Kidney epithelial cell (primary cell): ENCODE data around the gene COPZ2. TPM values are rescaled to one million over a fixed set of nuclear protein-coding genes. Genes with fewer than 3 reads are reported as not detected.
A peak's percentile ranks its signal among the peaks of the same experiment; 100 is the strongest.
"Not testable (repeated sequence)": the region's sequence is repeated elsewhere in the genome, so short reads cannot be mapped to it uniquely, and the experiment has no call there.

Experiments
- DNase-seq: peaks from one replicate; pipeline ENCODE4 v3.0.0-alpha.2; 2010; ENCODE audit warnings: low read depth
- H3K27me3 ChIP-seq: 2 replicates; pipeline ENCODE4 v1.6.0; 2011; ENCODE audit warnings: low read length; ENCODE audit not compliant: control insufficient read depth, insufficient read depth
- H3K36me3 ChIP-seq: 2 replicates; pipeline ENCODE4 v1.5.1; 2011; ENCODE audit warnings: low read length; ENCODE audit not compliant: control insufficient read depth, insufficient read depth
- H3K4me3 ChIP-seq: 2 replicates; pipeline ENCODE4 v1.5.1; 2011; ENCODE audit warnings: low read depth, mild to moderate bottlenecking, control low read depth, low read length
- total RNA-seq: library from RNA; depleted of rRNA; stranded (reverse); fragments of >200 nt; gene quantifications from 2 replicates; pipeline ENCODE4 v1.2.3, GENCODE V29; 2015
- TF ChIP-seq, protein P1 (sequence below): IDR thresholded peaks from 2 replicates; pipeline ENCODE4 v1.5.1; 2011; ENCODE audit warnings: mild to moderate bottlenecking, moderate library complexity, low read length, control low read depth, inconsistent platforms; ENCODE audit not compliant: insufficient read depth, poor library complexity, severe bottlenecking

Gene COPZ2
- total RNA-seq, 1 donor from 2014 or later = 3.7 TPM

DNA sequence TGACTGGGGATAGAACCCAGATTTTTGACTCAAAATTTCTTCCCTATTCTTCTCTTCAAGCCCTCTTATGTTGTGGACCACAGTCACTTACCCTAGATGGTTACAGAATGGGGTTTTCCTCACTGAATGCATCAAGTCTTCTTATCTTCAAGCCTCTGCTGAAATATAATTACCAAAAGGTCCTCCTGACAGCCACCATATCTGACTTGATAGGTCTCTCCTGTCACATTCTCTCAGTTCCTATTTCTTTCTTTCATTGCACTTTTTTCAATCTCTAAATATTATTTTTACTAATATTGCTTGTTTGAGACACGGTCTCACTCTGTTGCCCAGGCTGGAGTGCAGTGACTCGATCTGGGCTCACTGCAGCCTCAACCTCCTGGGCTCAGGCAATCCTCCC, 1.1 kb upstream of the COPZ2 start:
- Histone ChIP-seq H3K4me3 (no peak overlapping the region), H3K36me3 (no peaks in the 10 kb centered on the region), H3K27me3 (no peaks in the 10 kb centered on the region)
- DNase-seq = no peak
- TF ChIP-seq, protein P1, sequence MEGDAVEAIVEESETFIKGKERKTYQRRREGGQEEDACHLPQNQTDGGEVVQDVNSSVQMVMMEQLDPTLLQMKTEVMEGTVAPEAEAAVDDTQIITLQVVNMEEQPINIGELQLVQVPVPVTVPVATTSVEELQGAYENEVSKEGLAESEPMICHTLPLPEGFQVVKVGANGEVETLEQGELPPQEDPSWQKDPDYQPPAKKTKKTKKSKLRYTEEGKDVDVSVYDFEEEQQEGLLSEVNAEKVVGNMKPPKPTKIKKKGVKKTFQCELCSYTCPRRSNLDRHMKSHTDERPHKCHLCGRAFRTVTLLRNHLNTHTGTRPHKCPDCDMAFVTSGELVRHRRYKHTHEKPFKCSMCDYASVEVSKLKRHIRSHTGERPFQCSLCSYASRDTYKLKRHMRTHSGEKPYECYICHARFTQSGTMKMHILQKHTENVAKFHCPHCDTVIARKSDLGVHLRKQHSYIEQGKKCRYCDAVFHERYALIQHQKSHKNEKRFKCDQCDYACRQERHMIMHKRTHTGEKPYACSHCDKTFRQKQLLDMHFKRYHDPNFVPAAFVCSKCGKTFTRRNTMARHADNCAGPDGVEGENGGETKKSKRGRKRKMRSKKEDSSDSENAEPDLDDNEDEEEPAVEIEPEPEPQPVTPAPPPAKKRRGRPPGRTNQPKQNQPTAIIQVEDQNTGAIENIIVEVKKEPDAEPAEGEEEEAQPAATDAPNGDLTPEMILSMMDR = no peak

DNA sequence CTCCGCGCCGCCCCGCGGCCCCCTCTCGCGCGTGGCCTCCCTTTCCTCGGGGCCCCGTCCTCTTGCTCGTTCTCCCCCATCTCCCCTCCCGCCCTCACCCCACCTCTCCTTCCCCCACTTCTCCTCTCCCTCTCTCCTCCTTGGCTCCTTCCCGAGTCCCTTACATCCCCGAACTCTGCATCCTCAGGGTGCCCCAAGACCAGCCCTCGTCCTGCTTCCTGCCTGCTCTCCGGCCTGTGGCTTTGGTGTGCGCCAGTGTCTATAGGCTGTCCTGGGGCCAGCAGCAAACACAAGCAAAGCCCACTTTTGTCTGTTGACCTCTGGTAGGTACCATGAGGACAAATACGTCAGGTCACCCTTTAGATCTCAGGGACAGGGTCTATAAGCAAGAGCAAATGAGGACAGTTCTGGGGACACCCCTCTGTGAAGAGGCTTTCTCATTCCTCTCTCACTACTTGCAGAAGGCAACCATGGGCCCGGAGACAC, 284 bp upstream of the COPZ2 start:
- H3K36me3 ChIP-seq = no peaks in the 10 kb centered on the region
- TF ChIP-seq, protein P1 = no peak
- no peaks in the 10 kb centered on the region for H3K27me3 ChIP-seq
- DNase-seq = no peak
- H3K4me3 ChIP-seq = peak overlapping the region; percentile 18

DNA sequence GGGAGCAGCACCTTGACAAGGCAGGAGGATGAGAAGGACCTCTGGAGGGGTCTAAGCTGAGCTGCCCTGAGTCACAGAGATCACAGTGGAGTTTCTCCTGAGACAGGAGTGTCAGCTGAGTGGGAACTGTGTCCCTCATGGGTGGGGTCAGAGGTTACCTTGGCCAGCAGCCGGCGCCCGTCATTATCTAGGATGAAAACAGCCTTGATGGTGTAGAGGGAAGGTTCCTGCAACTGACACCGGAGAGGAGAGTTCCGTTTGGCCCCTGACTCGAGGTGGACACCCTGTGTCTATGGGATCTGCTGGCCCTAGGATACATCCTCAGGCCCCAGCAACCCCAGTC, 933 bp downstream of the COPZ2 start:
- no peak for DNase-seq
- TF ChIP-seq, protein P1 = no peak
- H3K27me3 ChIP-seq = no peaks in the 10 kb centered on the region
- no peaks in the 10 kb centered on the region for H3K36me3 ChIP-seq
- H3K4me3 ChIP-seq = no peak overlapping the region

DNA sequence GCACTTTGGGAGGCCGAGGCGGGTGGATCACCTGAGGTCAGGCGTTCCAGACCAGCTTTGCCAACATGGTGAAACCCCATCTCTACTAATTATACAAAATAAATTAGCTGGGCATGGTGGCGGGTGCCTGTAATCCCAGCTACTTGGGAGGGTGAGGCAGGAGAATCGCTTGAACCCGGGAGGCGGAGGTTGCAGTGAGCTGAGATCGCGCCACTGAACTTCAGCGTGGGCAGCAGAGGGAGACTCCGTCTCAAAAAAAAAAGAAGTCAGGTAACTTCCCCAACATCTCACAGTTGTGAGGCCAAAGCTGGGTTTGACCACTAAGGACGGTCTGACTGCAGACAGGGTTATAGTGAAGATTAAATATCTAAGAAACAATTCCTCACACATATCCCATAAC, 2.9 kb downstream of the COPZ2 start:
- not testable (repeated sequence) for H3K4me3 ChIP-seq, H3K27me3 ChIP-seq, DNase-seq, H3K36me3 ChIP-seq

DNA sequence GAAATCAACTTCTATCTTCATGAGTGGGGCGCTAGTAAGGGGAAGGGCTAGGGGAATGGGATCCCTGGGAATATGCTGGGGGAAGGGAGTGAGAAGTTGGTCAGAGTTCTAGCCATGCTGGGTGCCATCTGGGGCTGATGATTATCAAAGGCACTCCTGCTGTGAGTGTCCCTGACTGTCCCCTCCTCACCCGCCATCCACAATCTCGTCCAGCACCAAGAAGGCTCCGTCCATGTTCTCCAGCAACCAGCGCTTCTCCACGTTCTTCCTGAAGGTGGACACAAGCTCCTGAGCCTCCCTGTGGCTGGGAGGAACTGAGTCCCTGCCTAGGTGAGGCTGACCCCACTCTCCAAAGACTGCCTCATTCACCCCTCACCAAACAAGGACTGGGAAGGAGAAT, 5.6 kb downstream of the COPZ2 start:
- H3K4me3 ChIP-seq = no peak overlapping the region
- no peak for DNase-seq
- H3K36me3 ChIP-seq = no peaks in the 10 kb centered on the region
- TF ChIP-seq, protein P1 = no peak
- no peaks in the 10 kb centered on the region for H3K27me3 ChIP-seq

DNA sequence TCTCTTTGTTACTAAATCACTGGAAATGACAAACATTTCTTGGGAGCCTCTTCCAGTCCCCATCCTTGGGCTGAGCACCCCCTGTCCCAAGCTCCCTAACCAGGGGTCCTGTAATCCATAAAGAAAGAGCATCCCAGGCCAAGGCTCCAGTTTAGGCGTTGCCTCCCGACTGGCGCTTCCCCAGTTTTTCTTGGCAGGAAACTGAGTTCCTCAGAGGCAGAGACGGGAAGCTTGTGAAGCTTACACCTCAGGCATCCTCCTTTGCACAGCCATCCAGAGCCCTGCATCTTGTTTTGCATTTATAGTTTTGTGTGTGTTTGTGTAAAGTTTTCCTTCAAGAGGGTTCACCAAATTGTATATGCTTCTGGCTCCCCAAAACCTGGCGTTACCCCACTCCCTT, 7.1 kb downstream of the COPZ2 start:
- DNase-seq = no peak
- TF ChIP-seq, protein P1 = no peak
- Histone ChIP-seq H3K36me3 (no peaks in the 10 kb centered on the region), H3K4me3 (no peak overlapping the region), H3K27me3 (no peaks in the 10 kb centered on the region)

DNA sequence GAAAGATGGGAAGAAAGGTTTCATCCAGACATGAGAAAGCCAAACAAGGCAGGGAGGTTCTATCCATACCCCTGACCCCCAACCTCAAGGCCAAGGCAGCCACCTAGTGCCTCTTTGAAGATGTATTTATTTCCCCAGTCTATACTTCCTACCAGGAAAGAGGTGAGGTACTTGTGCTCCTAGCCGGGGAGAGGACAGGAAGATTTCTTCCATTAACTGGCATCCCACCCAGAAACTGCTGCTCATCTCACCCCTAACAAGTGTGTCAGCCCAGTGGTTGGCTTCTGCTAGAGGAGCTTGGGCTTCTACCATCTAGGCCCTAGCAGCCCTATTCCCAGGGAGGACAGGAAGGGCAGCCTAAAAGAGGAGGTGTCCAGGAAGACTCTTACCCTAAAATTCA, 8.9 kb downstream of the COPZ2 start:
- no peaks in the 10 kb centered on the region for H3K27me3 ChIP-seq

More for the DNA sequence above, 8.9 kb downstream of the COPZ2 start:
- no peak overlapping the region for H3K4me3 ChIP-seq
- TF ChIP-seq, protein P1 = no peak
- DNase-seq = no peak
- no peaks in the 10 kb centered on the region for H3K36me3 ChIP-seq
